GM12878 (cell line): ENCODE measurements around the gene RESP18.

Experiments used
- CREB1 ChIP-seq: IDR thresholded peaks from 2 replicates; pipeline ENCODE4 v1.6.1; 2012; ENCODE audit warnings: low read depth, mild to moderate bottlenecking, inconsistent platforms
- EP300 ChIP-seq, 2 experiments: fragments of 150-350 bp in 1 of 2; IDR thresholded peaks; 2 replicates each; pipeline ENCODE4 v1.6.1; 2011 to 2012; ENCODE audit warnings: low read depth in 2 of 2, low read length in 2 of 2, borderline replicate concordance in 1 of 2, improper control_type of control experiment in 1 of 2, inconsistent platforms in 1 of 2; ENCODE audit not compliant: control insufficient read depth in 1 of 2
- EZH2 ChIP-seq: IDR thresholded peaks from 2 replicates; pipeline ENCODE4 v1.6.1; 2012; ENCODE audit warnings: low read depth, mild to moderate bottlenecking, control low read depth, inconsistent platforms, low read length, borderline replicate concordance; ENCODE audit not compliant: control insufficient read depth
- NFXL1 ChIP-seq: fragments of 450-650 bp; IDR thresholded peaks from 2 replicates; pipeline ENCODE4 v1.6.1; 2017; ENCODE audit warnings: antibody characterized with exemption, mild to moderate bottlenecking, borderline replicate concordance
- POLR2A ChIP-seq: IDR thresholded peaks from 2 replicates; pipeline ENCODE4 v1.6.1; 2011; ENCODE audit warnings: low read depth, mild to moderate bottlenecking, low read length
- RCOR1 ChIP-seq: conservative IDR thresholded peaks from 2 replicates; pipeline ENCODE4 v1.6.1; 2012; ENCODE audit warnings: low read depth, low read length, improper control_type of control experiment
- SMC3 ChIP-seq: IDR thresholded peaks from 2 replicates; pipeline ENCODE4 v1.6.1; 2011; ENCODE audit warnings: low read length, improper control_type of control experiment, borderline replicate concordance
- TAF1 ChIP-seq: IDR thresholded peaks from 2 replicates; pipeline ENCODE4 v1.6.1; 2011; ENCODE audit warnings: mild to moderate bottlenecking, low read depth, low read length, borderline replicate concordance
- YBX1 ChIP-seq: fragments of 450-650 bp; IDR thresholded peaks from 2 replicates; pipeline ENCODE4 v1.6.1; 2016; ENCODE audit warnings: antibody characterized with exemption
- TF ChIP-seq, protein P1 (sequence below), 3 experiments: IDR thresholded peaks in 2 of 3; conservative IDR thresholded peaks in 1 of 3; 2 replicates each; pipeline ENCODE4 v1.5.1; 2011; ENCODE audit warnings: low read depth in 3 of 3, low read length in 3 of 3, mild to moderate bottlenecking in 3 of 3, control low read depth in 2 of 3, moderate library complexity in 2 of 3, inconsistent platforms in 1 of 3, mixed read lengths in 1 of 3; ENCODE audit not compliant: control insufficient read depth in 2 of 3, insufficient read depth in 1 of 3; ENCODE audit errors: extremely low read depth in 1 of 3
- TF ChIP-seq, protein P2 (sequence below): fragments of 450-650 bp; formaldehyde crosslinking; IDR thresholded peaks from 2 replicates; pipeline ENCODE4 v1.5.0; 2022; ENCODE audit warnings: mild to moderate bottlenecking, missing genetic modification characterization

DNA sequence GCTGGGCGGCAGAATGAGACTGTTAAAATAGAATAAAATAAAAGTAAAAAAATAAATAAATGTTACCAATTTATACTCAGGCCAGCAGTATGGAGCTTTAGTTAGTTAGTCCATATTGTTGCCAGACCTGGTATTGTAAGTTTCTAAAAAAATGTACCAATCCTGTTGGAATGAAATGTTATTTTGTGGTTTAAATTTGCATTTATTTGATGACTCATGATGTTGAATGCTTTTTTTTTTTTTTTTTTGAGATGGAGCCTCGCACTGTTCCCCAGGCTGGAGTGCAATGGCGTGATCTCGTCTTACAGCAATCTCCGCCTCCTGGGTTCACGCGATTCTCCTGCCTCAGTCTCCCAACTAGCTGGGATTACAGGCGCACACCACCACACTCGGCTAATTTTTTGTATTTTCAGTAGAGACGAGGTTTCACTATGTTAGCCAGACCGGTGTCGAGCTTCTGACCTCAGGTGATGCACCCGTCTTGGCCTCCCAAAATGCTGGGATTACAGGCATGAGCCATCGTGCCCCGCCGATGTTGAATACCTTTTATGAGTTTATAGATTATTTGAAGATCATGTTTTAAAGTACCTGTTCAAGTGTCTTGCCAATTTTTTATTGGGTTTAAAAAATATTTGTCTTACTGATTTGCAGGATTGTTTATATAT is 17.6 kb downstream of the RESP18 start:
- TF ChIP-seq, protein P1, sequence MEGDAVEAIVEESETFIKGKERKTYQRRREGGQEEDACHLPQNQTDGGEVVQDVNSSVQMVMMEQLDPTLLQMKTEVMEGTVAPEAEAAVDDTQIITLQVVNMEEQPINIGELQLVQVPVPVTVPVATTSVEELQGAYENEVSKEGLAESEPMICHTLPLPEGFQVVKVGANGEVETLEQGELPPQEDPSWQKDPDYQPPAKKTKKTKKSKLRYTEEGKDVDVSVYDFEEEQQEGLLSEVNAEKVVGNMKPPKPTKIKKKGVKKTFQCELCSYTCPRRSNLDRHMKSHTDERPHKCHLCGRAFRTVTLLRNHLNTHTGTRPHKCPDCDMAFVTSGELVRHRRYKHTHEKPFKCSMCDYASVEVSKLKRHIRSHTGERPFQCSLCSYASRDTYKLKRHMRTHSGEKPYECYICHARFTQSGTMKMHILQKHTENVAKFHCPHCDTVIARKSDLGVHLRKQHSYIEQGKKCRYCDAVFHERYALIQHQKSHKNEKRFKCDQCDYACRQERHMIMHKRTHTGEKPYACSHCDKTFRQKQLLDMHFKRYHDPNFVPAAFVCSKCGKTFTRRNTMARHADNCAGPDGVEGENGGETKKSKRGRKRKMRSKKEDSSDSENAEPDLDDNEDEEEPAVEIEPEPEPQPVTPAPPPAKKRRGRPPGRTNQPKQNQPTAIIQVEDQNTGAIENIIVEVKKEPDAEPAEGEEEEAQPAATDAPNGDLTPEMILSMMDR (IDR thresholded peaks at IDR 0.05 in 2 of 3, conservative IDR thresholded peaks at IDR 0.05 in 1 of 3; ENCODE audit: control insufficient read depth in 2 of 3, extremely low read depth in 1 of 3, insufficient read depth in 1 of 3, low read depth in 3 of 3, low read length in 3 of 3): no peak
- TF ChIP-seq CREB1 (no peak), SMC3 (no peak), NFXL1 (no peak), RCOR1 (no peak), TAF1 (no peak), POLR2A (no peak), YBX1 (no peak), EP300 (IDR thresholded peaks at IDR 0.05; ENCODE audit: borderline replicate concordance in 1 of 2, control insufficient read depth in 1 of 2, low read depth in 2 of 2, low read length in 2 of 2) (no peak), EZH2 (no peak)
- TF ChIP-seq, protein P2, sequence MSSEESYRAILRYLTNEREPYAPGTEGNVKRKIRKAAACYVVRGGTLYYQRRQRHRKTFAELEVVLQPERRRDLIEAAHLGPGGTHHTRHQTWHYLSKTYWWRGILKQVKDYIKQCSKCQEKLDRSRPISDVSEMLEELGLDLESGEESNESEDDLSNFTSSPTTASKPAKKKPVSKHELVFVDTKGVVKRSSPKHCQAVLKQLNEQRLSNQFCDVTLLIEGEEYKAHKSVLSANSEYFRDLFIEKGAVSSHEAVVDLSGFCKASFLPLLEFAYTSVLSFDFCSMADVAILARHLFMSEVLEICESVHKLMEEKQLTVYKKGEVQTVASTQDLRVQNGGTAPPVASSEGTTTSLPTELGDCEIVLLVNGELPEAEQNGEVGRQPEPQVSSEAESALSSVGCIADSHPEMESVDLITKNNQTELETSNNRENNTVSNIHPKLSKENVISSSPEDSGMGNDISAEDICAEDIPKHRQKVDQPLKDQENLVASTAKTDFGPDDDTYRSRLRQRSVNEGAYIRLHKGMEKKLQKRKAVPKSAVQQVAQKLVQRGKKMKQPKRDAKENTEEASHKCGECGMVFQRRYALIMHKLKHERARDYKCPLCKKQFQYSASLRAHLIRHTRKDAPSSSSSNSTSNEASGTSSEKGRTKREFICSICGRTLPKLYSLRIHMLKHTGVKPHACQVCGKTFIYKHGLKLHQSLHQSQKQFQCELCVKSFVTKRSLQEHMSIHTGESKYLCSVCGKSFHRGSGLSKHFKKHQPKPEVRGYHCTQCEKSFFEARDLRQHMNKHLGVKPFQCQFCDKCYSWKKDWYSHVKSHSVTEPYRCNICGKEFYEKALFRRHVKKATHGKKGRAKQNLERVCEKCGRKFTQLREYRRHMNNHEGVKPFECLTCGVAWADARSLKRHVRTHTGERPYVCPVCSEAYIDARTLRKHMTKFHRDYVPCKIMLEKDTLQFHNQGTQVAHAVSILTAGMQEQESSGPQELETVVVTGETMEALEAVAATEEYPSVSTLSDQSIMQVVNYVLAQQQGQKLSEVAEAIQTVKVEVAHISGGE (CRISPR knock-in tag): no peak
